CD8-positive, alpha-beta memory T cell (primary cell): ENCODE measurements around the gene ADCY7. TPM values are rescaled to one million over a fixed set of nuclear protein-coding genes. Genes with fewer than 3 reads are reported as not detected.
A peak's percentile ranks its signal among the peaks of the same experiment; 100 is the strongest.

Source experiments
- CTCF ChIA-PET: fragments of 350-600 bp; sonication (Branson Sonifier 250); formaldehyde crosslinking; loops from one replicate; lab custom pipeline; 2021; ENCODE audit warnings: antibody characterized with exemption; lab: Charles Lee
- POLR2A ChIA-PET: fragments of 350-600 bp; sonication (Branson Sonifier 250); formaldehyde crosslinking; loops from one replicate; lab custom pipeline; 2021; ENCODE audit warnings: antibody characterized with exemption; lab: Charles Lee
- DNase-seq, 5 donors: peaks; one replicate each; pipeline versions ENCODE4 v3.0.0 to v3.0.0-alpha.2; 2020 to 2022; ENCODE audit warnings: mixed read lengths in 1 of 5
- H3K27ac ChIP-seq: one replicate; pipeline ENCODE4 v1.7.0; 2013; ENCODE audit warnings: low read depth, mild to moderate bottlenecking, low read length, moderate library complexity
- H3K27me3 ChIP-seq: 2 replicates; pipeline ENCODE4 v1.7.0; 2013; ENCODE audit warnings: low read length, mild to moderate bottlenecking; ENCODE audit not compliant: insufficient read depth, poor library complexity, severe bottlenecking
- H3K36me3 ChIP-seq: 2 replicates; pipeline ENCODE4 v1.7.0; 2013; ENCODE audit warnings: mild to moderate bottlenecking, low read length, moderate library complexity; ENCODE audit not compliant: insufficient read depth
- H3K4me1 ChIP-seq: 2 replicates; pipeline ENCODE4 v1.7.0; 2013; ENCODE audit warnings: mild to moderate bottlenecking, low read length, moderate library complexity; ENCODE audit not compliant: insufficient read depth
- H3K4me3 ChIP-seq: 2 replicates; pipeline ENCODE4 v1.7.0; 2013; ENCODE audit warnings: mild to moderate bottlenecking, low read length
- H3K9me3 ChIP-seq: 2 replicates; pipeline ENCODE4 v1.7.0; 2013; ENCODE audit warnings: mild to moderate bottlenecking, low read length
- H3K27ac Mint-ChIP-seq, 8 donors: one replicate each; pipeline ENCODE4 v1.8.0; 2020 to 2021; ENCODE audit warnings: mixed read lengths in 8 of 8, mild to moderate bottlenecking in 6 of 8, inconsistent platforms in 3 of 8, moderate library complexity in 3 of 8
- H3K27me3 Mint-ChIP-seq, 2 donors: one replicate each; pipeline ENCODE4 v1.8.0; 2020 to 2021; ENCODE audit warnings: mixed read lengths in 2 of 2, mild to moderate bottlenecking in 1 of 2, moderate library complexity in 1 of 2
- H3K36me3 Mint-ChIP-seq, 3 donors: one replicate each; pipeline ENCODE4 v1.8.0; 2020 to 2021; ENCODE audit warnings: mixed read lengths in 3 of 3, inconsistent platforms in 1 of 3, mild to moderate bottlenecking in 1 of 3
- H3K4me1 Mint-ChIP-seq, 3 donors: one replicate each; pipeline ENCODE4 v1.8.0; 2020 to 2021; ENCODE audit warnings: mixed read lengths in 3 of 3, inconsistent platforms in 1 of 3, mild to moderate bottlenecking in 1 of 3
- H3K4me3 Mint-ChIP-seq, 7 donors: one replicate each; pipeline ENCODE4 v1.8.0; 2020 to 2021; ENCODE audit warnings: mixed read lengths in 7 of 7, mild to moderate bottlenecking in 6 of 7, moderate library complexity in 4 of 7, inconsistent platforms in 2 of 7
- H3K9me3 Mint-ChIP-seq, 5 donors: one replicate each; pipeline ENCODE4 v1.8.0; 2020 to 2022; ENCODE audit warnings: mixed read lengths in 5 of 5, mild to moderate bottlenecking in 3 of 5, moderate library complexity in 2 of 5, inconsistent platforms in 1 of 5
- polyA plus RNA-seq: library from polyadenylated mRNA; unstranded; fragments of 300-500 nt; fragmentation: Illumina TruSeq; gene quantifications from one replicate; pipeline ENCODE4 v1.2.3, GENCODE V29; 2021
- total RNA-seq, 2 experiments: library from RNA; stranded (reverse); gene quantifications; one replicate each; pipeline ENCODE4 v1.2.3, GENCODE V29; 2021

ADCY7 gene
- total and polyA plus RNA-seq, 3 experiments from 2014 or later: 76.6 to 88.1 (median 83.4) TPM

DNA sequence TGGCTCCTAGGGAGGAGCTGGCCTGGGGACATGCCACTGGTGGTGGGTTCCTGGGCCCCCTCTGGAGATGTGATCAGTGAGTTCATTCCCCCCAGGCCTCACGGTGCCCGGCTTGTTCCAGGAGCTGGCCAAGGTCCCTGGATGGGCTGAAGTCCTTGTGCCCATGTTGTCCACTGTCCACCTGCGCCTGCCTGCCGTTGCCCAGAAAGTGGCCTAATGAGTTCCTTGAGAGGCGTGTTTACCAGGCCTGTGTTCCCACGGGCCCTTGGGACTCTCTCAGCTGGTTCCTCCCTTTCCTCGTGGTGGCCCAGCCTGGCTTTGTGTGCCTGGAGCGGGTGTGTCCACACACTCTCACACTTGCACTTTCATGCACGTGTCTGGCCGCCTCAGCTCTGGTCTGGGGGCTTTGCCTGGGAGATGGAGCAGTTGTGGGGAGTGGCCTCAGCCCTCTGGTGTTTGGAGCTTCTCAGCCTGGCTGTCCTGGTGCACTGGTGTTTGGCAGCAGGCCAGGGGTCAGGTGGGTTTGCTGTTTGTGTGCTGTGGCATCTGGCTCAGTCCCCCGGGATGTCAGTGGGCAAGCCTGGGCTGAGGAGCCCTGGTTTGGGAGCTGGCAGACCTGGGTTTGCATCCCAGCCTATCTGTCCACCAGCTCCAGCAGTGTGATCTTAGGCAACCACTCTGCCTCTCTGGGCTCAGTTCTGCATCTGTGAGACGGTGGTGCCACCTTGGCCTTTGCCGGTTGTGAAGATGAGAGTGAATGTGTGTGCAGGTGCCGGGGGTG lies 18.0 kb downstream of the ADCY7 start:
- H3K9me3 Mint-ChIP-seq: no peaks in the 10 kb centered on the region
- H3K36me3 Mint-ChIP-seq: peaks cover 5 to 38% (median 8%) of the 10 kb centered on the region in 3 donors
- H3K4me1 ChIP-seq: peaks cover 67% of the 10 kb centered on the region
- peak overlapping the region; percentile 13 to 96 (median 88) for H3K27ac Mint-ChIP-seq
- H3K4me1 Mint-ChIP-seq: peaks cover 76 to 84% (median 79%) of the 10 kb centered on the region in 3 donors
- H3K27ac ChIP-seq: no peak overlapping the region
- peaks cover 14% of the 10 kb centered on the region for H3K36me3 ChIP-seq
- no peaks in the 10 kb centered on the region for H3K9me3 ChIP-seq
- ChIA-PET POLR2A (interaction anchor here (1.5 to 4.0 kb wide), 2 partner anchors 10 to 18 kb away, joined by 4 to 24 read pairs; partner anchors contain the start of gene ADCY7), CTCF (interaction anchor here (1.0 to 8.2 kb wide), 3 partner anchors 11 to 366 kb away, joined by 3 to 48 read pairs (median 6); partner anchors contain the start of gene ADCY7)
- peak in 1 of 5 donors; percentile 14 for DNase-seq
- H3K27me3 ChIP-seq: no peaks in the 10 kb centered on the region
- H3K4me3 ChIP-seq: no peak overlapping the region
- H3K27me3 Mint-ChIP-seq: no peaks in the 10 kb centered on the region
- peak overlapping the region; percentile 7 to 89 (median 66) for H3K4me3 Mint-ChIP-seq

DNA sequence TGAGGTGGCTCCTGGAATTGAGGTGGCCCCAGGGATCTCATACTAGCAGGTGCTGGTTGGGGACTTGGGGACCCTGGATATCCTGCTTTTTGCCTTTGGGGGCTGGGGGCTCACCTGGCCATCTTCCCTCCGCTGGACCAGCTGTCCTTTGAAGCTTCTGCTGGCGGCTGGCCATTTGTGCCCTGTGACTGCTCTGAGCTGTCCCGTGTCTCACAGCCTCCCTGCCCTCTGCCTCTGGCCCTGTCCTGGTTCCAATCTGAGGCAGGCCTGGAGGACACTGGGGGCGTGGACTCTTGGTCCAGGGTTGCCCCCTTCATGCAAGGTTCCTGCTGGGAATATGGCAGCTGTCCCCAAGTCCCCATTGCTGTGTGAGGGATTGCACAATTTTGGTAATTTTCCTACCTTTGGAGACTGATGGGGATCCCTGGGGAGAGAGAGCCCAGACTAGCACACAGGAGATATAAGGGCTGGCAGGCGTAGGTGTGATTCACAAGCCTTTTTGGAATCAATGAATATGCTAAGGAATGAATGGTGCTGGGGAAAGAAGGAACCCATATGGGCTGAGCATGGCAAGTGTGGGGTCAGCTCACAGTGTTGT lies 19.2 kb downstream of the ADCY7 start:
- Histone ChIP-seq H3K9me3 (no peaks in the 10 kb centered on the region), H3K4me1 (peaks cover 56% of the 10 kb centered on the region), H3K4me3 (no peak overlapping the region), H3K27me3 (no peaks in the 10 kb centered on the region), H3K27ac (no peak overlapping the region), H3K36me3 (peaks cover 26% of the 10 kb centered on the region)
- Mint-ChIP-seq H3K27me3 (no peaks in the 10 kb centered on the region), H3K27ac (peak overlapping the region; percentile 50 to 96 (median 80)), H3K36me3 (peaks cover 5 to 49% (median 5%) of the 10 kb centered on the region in 3 donors), H3K4me1 (peaks cover 66 to 76% (median 67%) of the 10 kb centered on the region in 3 donors), H3K4me3 (peak overlapping the region in 5 of 7 donors; percentile 30 to 89 (median 75)), H3K9me3 (no peaks in the 10 kb centered on the region)
- no peak for DNase-seq
- ChIA-PET CTCF (interaction anchor here (0.7 to 8.2 kb wide), 6 partner anchors 11 to 75 kb away, joined by 3 to 48 read pairs (median 3); no protein-coding TSS in a partner anchor), POLR2A (interaction anchor here (0.6 to 4.0 kb wide), 3 partner anchors 12 to 23 kb away, joined by 3 to 24 read pairs (median 4); partner anchors contain the start of gene ADCY7)

DNA sequence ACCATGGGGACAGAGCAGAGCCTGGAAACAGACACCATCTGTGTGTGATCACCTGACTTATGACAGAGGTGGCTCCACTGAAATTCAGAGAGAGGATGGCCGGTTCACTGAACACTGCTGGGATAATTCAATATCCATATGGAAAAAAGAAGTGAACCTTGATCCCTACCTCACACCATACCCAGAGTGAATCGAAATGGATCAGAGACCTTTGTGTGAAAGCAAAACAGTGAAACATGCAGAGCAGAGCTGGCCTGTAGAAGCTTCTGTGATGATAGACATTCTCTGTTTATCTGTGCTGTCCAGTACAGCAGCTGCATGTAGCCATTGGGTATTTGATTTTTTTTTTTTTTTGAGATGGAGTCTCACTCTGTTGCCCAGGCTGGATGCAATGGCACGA lies 20.3 kb downstream of the ADCY7 start:
- Histone ChIP-seq H3K9me3 (no peaks in the 10 kb centered on the region), H3K4me1 (peaks cover 44% of the 10 kb centered on the region), H3K4me3 (no peak overlapping the region), H3K36me3 (peaks cover 30% of the 10 kb centered on the region), H3K27me3 (no peaks in the 10 kb centered on the region), H3K27ac (no peak overlapping the region)
- ChIA-PET CTCF (interaction anchor here (1.2 to 8.2 kb wide), 5 partner anchors 14 to 76 kb away, joined by 3 to 48 read pairs (median 3); no protein-coding TSS in a partner anchor), POLR2A (interaction anchor here (4.0 kb wide), 1 partner anchor 13 kb away, joined by 24 read pairs; no protein-coding TSS in a partner anchor)
- H3K36me3 Mint-ChIP-seq: peaks cover 5 to 57% (median 5%) of the 10 kb centered on the region in 3 donors
- no peak for DNase-seq
- H3K27ac Mint-ChIP-seq: peak overlapping the region in 6 of 8 donors; percentile 10 to 77 (median 42)
- no peaks in the 10 kb centered on the region for H3K27me3 Mint-ChIP-seq
- no peaks in the 10 kb centered on the region for H3K9me3 Mint-ChIP-seq
- peaks cover 57 to 64% (median 58%) of the 10 kb centered on the region in 3 donors for H3K4me1 Mint-ChIP-seq
- H3K4me3 Mint-ChIP-seq: peak overlapping the region in 2 of 7 donors; percentile 19 to 50

DNA sequence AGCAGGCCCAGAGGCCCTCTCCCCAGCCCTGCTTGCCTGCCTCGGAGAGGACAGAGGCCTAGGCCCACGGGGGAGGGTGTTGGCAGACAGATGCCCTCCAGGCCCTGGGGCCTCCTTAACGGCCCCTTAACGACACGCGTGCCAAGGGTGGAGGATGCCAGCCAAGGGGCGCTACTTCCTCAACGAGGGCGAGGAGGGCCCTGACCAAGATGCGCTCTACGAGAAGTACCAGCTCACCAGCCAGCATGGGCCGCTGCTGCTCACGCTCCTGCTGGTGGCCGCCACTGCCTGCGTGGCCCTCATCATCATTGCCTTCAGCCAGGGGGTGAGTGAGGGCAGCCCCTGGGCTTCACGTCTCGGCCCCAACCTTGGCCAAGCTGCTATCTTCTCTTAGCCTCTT lies 21.7 kb downstream of the ADCY7 start:
- Mint-ChIP-seq H3K36me3 (peaks cover 5 to 67% (median 5%) of the 10 kb centered on the region in 3 donors), H3K9me3 (no peaks in the 10 kb centered on the region), H3K27me3 (no peaks in the 10 kb centered on the region), H3K27ac (peak overlapping the region in 1 of 8 donors; percentile 19), H3K4me1 (peaks cover 44 to 50% (median 46%) of the 10 kb centered on the region in 3 donors), H3K4me3 (no peak overlapping the region)
- CTCF ChIA-PET: interaction anchor here (1.2 to 8.2 kb wide), 2 partner anchors 15 to 21 kb away, joined by 3 to 48 read pairs; no protein-coding TSS in a partner anchor
- no peaks in the 10 kb centered on the region for H3K27me3 ChIP-seq
- H3K4me1 ChIP-seq: peaks cover 31% of the 10 kb centered on the region
- no peak overlapping the region for H3K27ac ChIP-seq
- peaks cover 42% of the 10 kb centered on the region for H3K36me3 ChIP-seq
- POLR2A ChIA-PET: interaction anchor here (0.6 kb wide), 1 partner anchor 31 kb away, joined by 4 read pairs; no protein-coding TSS in a partner anchor
- no peak for DNase-seq
- no peaks in the 10 kb centered on the region for H3K9me3 ChIP-seq
- no peak overlapping the region for H3K4me3 ChIP-seq

DNA sequence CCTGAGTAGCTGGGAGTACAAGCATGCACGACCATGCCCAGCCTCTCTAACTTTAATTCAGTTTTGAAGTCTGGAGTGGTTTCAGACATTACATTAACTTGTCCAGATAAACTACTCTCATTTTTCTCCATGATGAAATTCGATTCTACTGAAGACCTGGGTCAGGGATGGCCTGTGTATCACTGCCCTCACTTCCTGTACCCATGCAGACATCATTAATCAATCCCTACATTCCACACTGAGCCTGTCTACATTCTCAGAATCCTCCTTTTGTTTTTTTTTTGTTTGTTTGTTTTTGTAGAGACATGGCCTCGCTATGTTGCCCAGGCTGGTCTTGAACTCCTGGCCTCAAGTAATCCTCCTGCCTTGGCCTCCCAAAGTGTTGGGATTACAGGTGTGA lies 22.6 kb downstream of the ADCY7 start:
- peak overlapping the region in 5 of 8 donors; percentile 26 to 85 (median 61) for H3K27ac Mint-ChIP-seq
- no peak overlapping the region for H3K4me3 ChIP-seq
- POLR2A ChIA-PET: no interaction called here
- no peak for DNase-seq
- H3K27me3 Mint-ChIP-seq: no peaks in the 10 kb centered on the region
- peaks cover 35 to 42% (median 39%) of the 10 kb centered on the region in 3 donors for H3K4me1 Mint-ChIP-seq
- peaks cover 5 to 76% (median 5%) of the 10 kb centered on the region in 3 donors for H3K36me3 Mint-ChIP-seq
- no peak overlapping the region for H3K27ac ChIP-seq
- H3K4me3 Mint-ChIP-seq: peak overlapping the region in 1 of 7 donors; percentile 68
- peaks cover 51% of the 10 kb centered on the region for H3K36me3 ChIP-seq
- CTCF ChIA-PET: interaction anchor here (1.5 kb wide), 1 partner anchor 23 kb away, joined by 5 read pairs; no protein-coding TSS in a partner anchor
- peaks cover 22% of the 10 kb centered on the region for H3K4me1 ChIP-seq
- H3K9me3 Mint-ChIP-seq: no peaks in the 10 kb centered on the region
- H3K9me3 ChIP-seq: no peaks in the 10 kb centered on the region
- no peaks in the 10 kb centered on the region for H3K27me3 ChIP-seq

DNA sequence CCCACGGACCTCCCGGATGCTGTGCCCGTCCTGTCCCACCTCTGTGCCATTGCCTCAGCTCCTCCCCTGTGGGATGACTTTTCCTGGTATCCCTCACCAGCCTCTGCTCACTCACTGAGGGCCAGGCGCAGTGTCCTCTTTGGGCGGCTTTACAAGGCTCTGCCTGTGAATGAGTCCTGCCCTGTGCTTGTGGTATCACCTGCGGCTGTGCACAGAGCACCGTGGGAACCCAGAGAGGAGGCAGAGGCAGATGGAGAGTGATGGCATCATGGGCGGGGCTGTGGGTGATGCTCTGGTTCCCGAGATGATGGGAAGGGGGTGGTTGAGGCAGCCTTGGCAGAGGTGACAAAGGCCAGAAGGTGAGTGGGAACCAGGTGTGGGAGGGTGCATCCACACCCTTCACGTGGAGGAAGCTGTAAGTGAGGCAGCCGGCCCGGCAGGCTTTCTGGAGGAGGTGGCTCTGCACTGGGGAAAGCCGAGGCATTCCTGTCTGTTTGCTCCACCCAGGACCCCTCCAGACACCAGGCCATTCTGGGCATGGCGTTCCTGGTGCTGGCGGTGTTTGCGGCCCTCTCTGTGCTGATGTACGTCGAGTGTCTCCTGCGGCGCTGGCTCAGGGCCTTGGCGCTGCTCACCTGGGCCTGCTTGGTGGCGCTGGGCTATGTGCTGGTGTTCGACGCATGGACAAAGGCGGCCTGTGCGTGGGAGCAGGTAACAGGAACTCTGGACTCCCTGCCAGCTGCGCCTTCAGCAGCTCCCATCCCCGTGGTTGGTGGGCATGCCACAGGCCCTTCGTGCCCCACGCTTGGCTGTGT lies 23.8 kb downstream of the ADCY7 start:
- peaks cover 5 to 84% (median 5%) of the 10 kb centered on the region in 3 donors for H3K36me3 Mint-ChIP-seq
- H3K4me3 Mint-ChIP-seq: no peak overlapping the region
- Histone ChIP-seq H3K4me1 (peaks cover 9% of the 10 kb centered on the region), H3K4me3 (no peak overlapping the region), H3K9me3 (no peaks in the 10 kb centered on the region), H3K27me3 (no peaks in the 10 kb centered on the region), H3K36me3 (peaks cover 61% of the 10 kb centered on the region), H3K27ac (no peak overlapping the region)
- peak overlapping the region in 6 of 8 donors; percentile 12 to 95 (median 52) for H3K27ac Mint-ChIP-seq
- ChIA-PET POLR2A (interaction anchor here (1.1 kb wide), 1 partner anchor 10 kb away, joined by 3 read pairs; no protein-coding TSS in a partner anchor), CTCF (interaction anchor here (1.1 kb wide), 1 partner anchor 37 kb away, joined by 4 read pairs; no protein-coding TSS in a partner anchor)
- no peaks in the 10 kb centered on the region for H3K9me3 Mint-ChIP-seq
- H3K4me1 Mint-ChIP-seq: peaks cover 23 to 31% (median 26%) of the 10 kb centered on the region in 3 donors
- DNase-seq: no peak
- H3K27me3 Mint-ChIP-seq: no peaks in the 10 kb centered on the region

DNA sequence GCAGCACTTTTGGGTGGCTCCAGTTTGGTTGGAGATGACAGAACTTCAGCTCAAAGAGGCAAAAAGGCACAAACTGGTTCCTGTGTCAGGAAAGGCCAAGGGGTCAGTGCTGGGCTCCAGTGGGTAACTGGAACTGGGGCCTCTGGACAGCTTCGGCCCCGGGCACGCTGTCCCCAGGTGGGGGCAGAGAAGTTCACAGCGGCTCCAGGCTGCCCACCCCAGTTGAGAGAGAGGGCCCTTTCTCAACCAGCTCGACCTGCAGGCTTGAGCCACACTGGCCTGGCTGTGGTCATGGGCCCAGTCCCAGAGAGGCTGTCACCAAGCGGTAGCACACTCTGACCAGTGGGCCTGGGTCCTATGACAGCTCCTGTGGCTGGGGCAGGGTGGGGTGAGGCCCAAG lies 24.5 kb downstream of the ADCY7 start:
- Mint-ChIP-seq H3K4me3 (no peak overlapping the region), H3K36me3 (peaks cover 5 to 86% (median 5%) of the 10 kb centered on the region in 3 donors), H3K4me1 (peaks cover 16 to 28% (median 19%) of the 10 kb centered on the region in 3 donors), H3K27ac (no peak overlapping the region), H3K9me3 (no peaks in the 10 kb centered on the region), H3K27me3 (no peaks in the 10 kb centered on the region)
- no peak overlapping the region for H3K4me3 ChIP-seq
- no peak for DNase-seq
- CTCF ChIA-PET: no interaction called here
- peaks cover 67% of the 10 kb centered on the region for H3K36me3 ChIP-seq
- H3K27me3 ChIP-seq: no peaks in the 10 kb centered on the region
- no peak overlapping the region for H3K27ac ChIP-seq
- H3K4me1 ChIP-seq: peaks cover 2% of the 10 kb centered on the region
- POLR2A ChIA-PET: interaction anchor here (1.1 kb wide), 1 partner anchor 11 kb away, joined by 3 read pairs; no protein-coding TSS in a partner anchor
- no peaks in the 10 kb centered on the region for H3K9me3 ChIP-seq
